H1 (cell line): ENCODE data around the gene P4HB. TPM values are rescaled to one million over a fixed set of nuclear protein-coding genes. Genes with fewer than 3 reads are reported as not detected.

ENCODE experiments used
- ATF3 ChIP-seq: IDR thresholded peaks from 2 replicates; pipeline ENCODE4 v1.6.1; 2011; ENCODE audit warnings: low read depth, mild to moderate bottlenecking, low read length; ENCODE audit not compliant: insufficient read depth
- CBX8 ChIP-seq: fragments of 300-800, 300-1000 bp; sonication (generic); IDR thresholded peaks from 2 replicates; pipeline ENCODE4 v1.7.1; 2016; ENCODE audit warnings: low read depth, low read length, borderline replicate concordance
- CHD2 ChIP-seq: IDR thresholded peaks from 2 replicates; pipeline ENCODE4 v1.6.1; 2012; ENCODE audit warnings: low read length, improper control_type of control experiment
- CHD7 ChIP-seq: fragments of 300-600 bp; sonication (generic); IDR thresholded peaks from 2 replicates; pipeline ENCODE4 v1.7.1; 2012; ENCODE audit warnings: low read length, moderate library complexity, mild to moderate bottlenecking, inconsistent platforms; ENCODE audit not compliant: insufficient replicate concordance
- NRF1 ChIP-seq: IDR thresholded peaks from 2 replicates; pipeline ENCODE4 v1.6.1; 2011; ENCODE audit warnings: mild to moderate bottlenecking, low read depth, low read length, improper control_type of control experiment
- RFX5 ChIP-seq: IDR thresholded peaks from 2 replicates; pipeline ENCODE4 v1.6.1; 2011; ENCODE audit warnings: low read depth, low read length, improper control_type of control experiment, borderline replicate concordance
- SUZ12 ChIP-seq: fragments of 200-600 bp; sonication (generic); IDR thresholded peaks from 2 replicates; pipeline ENCODE4 v1.6.1; 2012; ENCODE audit warnings: mild to moderate bottlenecking, inconsistent platforms, low read length, moderate library complexity, mixed read lengths
- TCF12 ChIP-seq: IDR thresholded peaks from 2 replicates; pipeline ENCODE4 v1.6.1; 2011; ENCODE audit warnings: low read depth, mild to moderate bottlenecking, low read length
- YY1 ChIP-seq: IDR thresholded peaks from 2 replicates; pipeline ENCODE4 v1.6.1; 2011; ENCODE audit warnings: low read depth, mild to moderate bottlenecking, low read length
- polyA plus RNA-seq, 7 experiments: library from polyadenylated mRNA; depleted of rRNA in 3 of 7; stranded (reverse) in 5 of 7; unstranded in 2 of 7; fragments of >200 nt in 5 of 7; fragments of 200-250 nt in 2 of 7; gene quantifications; 1 replicate in 5 of 7; 2 replicates in 1 of 7; 4 replicates in 1 of 7; pipeline versions ENCODE4 v1.2.1 to v1.2.3, GENCODE V29; 2011 to 2013; ENCODE audit warnings: missing spikeins in 2 of 7, mixed read lengths in 2 of 7
- total RNA-seq: library from RNA; stranded (reverse); fragmentation: NEBNext Ultra II Directional; extraction: Animal tissue kit (Norgen Biotek cat#: 25700); gene quantifications from 2 replicates; pipeline ENCODE4 v1.2.1, GENCODE V29; 2021

Gene P4HB
- total and polyA plus RNA-seq, 2 of the 8 experiments (the other 6 are each of a cell fraction or from before 2014, with no cell fraction given) = 41.4 to 379 TPM

- no peak for TF ChIP-seq CHD7
- 0 out of 2 replicates have a peak, but pooled peaks have one; percentile 13 for TF ChIP-seq ATF3
- no peak for TF ChIP-seq RFX5
- TF ChIP-seq YY1 = peak; percentile 89
- no peak for TF ChIP-seq CHD2
- no peak for TF ChIP-seq TCF12
- peak; percentile 76 for TF ChIP-seq NRF1
- no peak for TF ChIP-seq SUZ12
- no peak for TF ChIP-seq CBX8
These were observed 11.3 kb upstream of the P4HB start (continued) for GRCh38 chr17:81871387-81872230.
